Measurements from ENCODE around the gene SMIM10L2A.
"Not testable (repeated sequence)": the region's sequence is repeated elsewhere in the genome, so short reads cannot be mapped to it uniquely, and the experiment has no call there.

SMIM10L2A gene

DNA sequence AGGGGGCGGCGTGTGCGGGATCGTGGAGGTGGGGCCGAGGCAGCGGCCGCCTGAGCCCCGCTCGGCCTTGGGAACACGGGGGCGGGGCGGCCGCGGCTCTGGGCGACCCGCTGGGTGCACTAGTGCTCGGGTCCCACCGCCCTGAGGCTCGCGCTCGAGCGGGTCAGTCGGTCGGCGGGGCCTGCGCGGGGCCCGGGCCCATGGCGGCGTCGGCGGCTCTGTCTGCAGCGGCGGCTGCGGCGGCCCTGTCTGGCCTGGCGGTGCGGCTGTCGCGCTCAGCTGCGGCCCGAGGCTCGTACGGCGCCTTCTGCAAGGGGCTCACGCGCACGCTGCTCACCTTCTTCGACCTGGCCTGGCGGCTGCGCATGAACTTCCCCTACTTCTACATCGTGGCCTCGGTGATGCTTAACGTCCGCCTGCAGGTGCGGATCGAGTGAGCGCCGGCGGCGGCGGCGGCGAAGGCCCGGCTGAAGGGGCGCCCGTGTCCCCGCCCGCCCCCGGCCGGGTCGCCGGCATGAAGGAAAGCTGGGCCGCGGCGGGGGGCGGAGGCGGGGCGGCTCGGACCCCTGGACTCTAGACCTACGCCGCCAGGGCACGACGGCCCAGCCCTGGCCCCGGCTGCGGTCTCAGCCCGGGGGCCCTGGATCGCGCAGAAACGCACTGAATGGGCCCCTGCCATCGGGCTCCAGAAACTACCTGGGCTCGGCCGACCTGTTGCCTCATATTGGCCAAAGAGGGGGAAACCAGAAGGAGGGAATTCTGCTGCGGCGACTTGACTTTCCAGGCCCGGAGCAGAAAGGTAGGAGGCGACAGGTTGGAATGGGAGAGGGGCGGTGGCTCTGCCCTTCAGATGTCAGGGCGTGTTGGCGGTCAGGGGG is at the start of gene SMIM10L2A:
Gene SMIM10L2A, plus strand, starts transcription at position 13 of the 878 bp plus-strand sequence. Its CDS starts 188 bp downstream, at position 201.
- no peak for DNase-seq

DNA sequence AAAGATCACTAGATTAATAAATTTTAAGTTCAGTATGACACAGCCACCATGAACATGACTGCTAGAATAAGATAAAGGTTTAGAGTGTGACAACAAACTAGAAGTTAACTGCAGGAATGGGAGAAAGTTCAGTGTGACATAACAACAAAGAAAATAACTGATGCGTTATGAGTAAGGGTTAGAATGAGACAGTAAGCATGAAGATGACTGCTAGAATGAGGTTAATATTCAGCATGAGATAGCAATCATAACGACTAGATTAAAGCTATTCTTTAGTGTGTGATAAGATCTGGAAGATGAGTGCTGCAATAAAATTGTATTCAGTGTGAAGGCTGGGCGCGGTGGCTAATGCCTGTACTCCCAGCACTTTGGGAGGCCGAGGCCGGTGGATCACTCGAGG is 48.4 kb upstream of the SMIM10L2A start:
- no peak for DNase-seq

DNA sequence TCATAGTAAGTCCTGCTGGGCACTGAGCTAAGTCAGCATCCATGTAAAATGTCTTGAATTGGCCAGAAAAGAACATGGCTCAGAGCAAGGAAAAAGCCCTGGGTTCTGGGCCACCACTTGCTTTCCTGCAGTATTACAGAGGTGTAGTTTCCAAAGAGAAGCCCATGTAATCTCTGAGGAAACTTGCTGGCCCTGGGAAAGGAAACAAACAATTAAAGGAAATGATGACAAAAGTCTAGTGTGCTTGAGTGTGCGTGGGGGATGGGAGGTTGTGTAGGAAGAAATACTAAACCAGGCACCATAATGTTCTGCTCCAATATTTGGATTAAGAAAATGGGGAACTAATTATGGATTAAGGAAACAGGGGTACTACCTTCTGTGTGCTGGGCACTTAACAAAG is 39.5 kb upstream of the SMIM10L2A start:
- DNase-seq: no peak

DNA sequence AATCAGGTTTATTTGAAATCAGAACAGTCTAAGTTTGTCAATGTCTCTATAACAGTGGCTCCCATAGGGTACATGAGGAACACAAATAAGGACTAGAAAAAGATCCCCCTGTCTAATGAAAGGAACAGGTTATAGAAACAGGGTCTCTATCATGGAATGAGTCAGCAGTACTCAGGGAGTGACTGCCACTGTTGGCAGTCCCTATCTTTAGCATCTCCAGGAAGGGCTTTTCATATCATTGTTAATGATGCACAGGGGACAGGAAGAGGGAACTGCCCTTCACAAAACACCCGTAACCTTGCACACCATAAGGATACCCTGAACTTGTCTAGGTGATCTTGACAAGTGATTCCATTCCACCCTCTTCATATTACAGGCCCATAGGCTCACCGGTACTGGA is 38.5 kb upstream of the SMIM10L2A start:
- no peak for DNase-seq

DNA sequence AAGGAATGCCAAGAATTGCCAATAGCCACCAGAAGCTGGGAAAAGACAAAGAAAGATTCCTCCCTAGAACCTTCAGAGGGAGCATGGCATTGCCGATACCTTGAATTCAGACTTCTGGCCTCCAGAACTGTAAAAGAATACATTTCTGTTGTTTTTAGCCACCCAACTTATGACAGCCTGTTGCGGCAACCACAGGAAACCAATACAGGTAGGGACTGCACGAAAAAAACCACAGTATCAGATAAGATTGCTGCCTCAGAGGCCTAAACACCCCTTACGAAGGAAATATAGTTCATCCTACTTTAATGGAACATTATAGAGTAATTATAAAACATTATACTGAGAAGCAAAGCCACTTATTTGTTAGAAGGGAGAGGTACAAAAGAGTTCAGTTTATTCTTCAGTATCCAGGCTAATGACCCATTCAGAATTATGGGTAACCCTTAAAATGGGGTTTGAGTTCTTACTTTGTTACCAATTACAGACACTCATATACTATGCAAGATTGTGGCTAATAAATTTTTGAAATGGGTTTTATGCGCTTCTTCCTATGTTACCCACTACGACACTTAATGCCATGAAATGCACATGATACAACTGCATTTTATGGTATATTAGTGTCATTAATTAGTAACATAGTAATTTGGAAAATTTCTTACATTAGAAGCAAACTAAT is 37.4 kb upstream of the SMIM10L2A start:
- DNase-seq: no peak

DNA sequence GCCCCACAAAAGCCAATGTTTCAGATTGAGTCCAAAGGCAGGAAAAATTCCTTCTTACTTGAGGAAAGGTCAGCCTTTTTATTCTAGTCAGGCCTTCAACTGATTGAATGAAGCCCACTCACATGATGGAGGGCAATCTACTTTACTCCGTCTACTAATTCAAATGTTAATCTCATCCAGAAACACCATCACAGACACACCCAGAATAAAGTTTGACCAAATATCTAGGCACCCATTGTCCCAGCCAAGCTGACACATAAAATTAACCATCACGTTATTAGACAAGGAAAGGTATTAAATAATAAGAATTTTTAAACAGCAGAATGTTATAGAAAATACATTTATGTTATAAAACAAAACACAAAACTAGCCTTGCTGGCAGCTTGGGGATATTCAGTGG is 32.9 kb upstream of the SMIM10L2A start:
- no peak for DNase-seq

DNA sequence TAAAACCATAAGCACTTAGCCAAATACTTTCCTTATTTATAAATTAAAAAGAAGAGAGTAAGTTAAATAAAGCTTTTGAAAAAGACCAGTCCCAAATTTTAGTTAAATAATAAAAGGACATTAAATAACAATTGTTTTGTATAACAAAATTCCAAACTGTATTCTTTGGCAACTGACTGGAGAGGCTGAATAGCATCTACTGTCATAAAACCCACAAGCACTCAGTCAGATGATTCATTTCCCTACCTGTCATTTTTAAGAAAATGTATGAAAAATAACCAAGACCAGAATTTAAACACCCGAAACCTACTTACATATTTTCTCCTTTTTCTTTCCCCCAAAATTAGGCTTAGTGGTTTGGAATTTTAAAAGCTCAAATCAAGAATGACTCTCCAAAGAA is 32.5 kb upstream of the SMIM10L2A start:
- no peak for DNase-seq

DNA sequence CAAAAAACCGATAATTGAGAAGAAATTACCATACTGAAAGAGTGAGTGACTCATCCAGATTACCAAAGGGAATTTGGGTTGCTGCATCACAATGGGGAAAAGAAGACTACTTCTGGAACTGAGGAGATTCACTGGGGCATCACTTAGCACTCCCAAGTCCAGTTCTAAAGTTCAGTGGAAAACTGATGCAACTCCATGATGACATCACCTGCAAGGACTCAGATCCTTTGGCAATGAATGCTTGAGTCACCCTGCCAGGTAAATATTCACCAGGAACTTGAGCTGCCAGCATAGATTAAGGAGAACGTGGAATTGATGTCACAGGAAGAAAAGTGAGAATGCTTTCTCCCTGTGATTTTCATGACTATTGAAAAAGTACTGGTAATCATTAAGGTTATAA is 32.0 kb upstream of the SMIM10L2A start:
- no peak for DNase-seq

DNA sequence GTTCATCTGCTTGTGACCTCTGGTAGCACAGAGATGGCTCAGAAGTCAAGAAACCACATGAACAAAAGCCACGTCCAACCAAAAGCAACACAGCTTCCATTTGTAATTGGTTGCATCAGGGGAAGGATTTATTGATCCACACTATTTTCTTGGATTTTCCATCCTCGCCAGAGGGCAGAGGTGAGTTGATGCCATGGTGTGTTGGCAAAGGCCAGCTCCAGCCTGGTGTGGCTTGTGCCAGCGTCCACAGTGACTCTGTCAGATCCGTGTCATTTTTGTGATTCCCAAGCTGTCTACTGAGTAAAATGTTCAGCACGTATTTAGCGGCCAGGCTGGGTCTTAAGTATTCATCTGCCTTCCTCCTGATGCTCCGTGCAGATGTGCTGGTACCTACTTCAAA is 30.0 kb upstream of the SMIM10L2A start:
- DNase-seq: no peak

DNA sequence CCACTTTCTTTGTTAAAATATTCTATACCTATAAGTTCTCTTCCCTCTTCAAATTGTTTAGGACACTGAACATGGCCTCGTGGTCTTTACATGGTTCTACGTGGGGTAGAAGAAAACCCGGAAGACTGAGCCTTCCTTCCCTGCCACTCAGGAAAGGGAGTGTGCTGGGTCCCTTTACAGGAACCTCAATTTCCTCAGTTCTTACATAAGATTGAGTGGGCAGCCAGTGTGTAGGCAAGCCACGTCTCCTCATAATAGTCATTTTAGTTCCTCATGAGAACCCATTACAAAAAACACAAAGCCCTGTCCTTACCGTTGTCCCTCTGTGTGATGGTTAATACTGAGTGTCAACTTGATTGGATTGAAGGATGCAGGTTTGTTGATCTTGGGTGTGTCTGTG is 28.7 kb upstream of the SMIM10L2A start:
- DNase-seq: no peak

DNA sequence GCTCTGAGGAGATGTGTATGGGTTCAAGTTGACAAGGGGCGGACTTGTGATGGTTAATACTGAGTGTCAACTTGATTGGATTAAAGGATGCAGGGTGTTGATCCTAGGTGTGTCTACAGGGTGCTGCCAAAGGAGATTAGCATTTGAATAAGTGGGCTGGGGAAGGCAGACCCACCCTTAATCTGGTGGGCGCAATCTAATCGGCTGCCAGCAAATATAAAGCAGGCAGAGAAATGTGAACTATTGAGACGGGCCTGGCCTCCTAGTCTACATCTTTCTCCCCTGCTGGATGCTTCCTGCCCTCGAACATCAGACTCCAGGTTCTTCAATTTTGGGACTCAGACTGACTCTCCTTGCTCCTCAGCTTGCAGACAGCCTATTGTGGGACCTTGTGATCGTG is 26.7 kb upstream of the SMIM10L2A start:
- DNase-seq: no peak

DNA sequence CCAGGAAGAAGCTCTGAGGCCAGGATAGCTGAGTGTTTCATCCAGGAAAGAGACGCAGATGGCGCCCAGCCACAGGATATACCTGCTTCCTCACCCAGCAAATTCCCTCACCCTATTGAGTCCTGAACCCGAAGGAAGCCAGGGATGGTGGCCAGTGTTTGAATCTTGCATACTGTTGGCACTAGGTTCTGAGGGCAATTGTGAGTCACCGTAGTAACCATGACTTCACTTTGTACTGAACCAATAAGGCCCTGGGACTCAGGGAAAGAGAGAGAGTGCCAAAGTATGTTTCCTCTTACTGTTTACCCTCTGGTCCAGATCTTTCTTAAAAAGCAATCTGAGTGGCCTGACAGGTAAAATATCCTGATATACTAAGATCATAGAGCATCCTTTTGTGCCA is 25.6 kb upstream of the SMIM10L2A start:
- DNase-seq: no peak

DNA sequence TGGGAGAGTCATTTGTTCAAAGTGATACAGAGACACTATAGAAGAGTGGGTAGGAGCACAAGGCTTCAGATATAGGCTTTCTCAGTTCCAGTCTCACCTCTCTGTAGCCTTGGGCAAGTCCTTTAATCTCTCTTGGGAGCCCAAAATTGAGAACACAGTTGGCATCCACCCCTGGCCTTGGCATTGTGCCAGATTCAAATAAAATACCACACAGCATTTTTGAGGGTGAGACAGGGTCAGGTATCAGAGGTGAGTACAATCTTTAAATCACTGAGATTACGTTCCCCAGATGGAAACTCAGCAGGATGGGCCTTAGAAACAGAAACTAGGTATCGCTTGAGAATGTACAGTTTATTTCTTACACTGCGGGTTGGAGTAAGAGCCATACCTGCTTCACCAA is 25.2 kb upstream of the SMIM10L2A start:
- peak; percentile 5 for DNase-seq

DNA sequence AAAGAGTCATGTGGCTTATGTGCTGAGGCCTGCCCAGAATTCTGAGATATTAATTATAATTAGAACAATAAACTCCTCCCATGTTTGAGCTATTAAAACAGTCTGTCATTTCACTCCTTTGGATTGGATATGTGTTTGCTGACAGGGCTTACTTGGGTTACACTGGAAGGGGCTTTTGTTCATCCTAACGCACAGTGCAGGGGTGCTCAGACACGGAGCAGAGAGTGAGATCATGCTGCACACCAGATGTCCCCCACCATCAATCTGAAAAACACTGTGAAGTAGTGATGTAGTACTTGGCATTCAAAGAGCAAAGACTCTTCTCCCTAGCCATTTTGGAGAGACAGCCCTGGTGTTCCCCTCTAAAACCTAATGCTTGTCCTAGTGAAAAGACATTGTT is 24.1 kb upstream of the SMIM10L2A start:
- DNase-seq: no peak

DNA sequence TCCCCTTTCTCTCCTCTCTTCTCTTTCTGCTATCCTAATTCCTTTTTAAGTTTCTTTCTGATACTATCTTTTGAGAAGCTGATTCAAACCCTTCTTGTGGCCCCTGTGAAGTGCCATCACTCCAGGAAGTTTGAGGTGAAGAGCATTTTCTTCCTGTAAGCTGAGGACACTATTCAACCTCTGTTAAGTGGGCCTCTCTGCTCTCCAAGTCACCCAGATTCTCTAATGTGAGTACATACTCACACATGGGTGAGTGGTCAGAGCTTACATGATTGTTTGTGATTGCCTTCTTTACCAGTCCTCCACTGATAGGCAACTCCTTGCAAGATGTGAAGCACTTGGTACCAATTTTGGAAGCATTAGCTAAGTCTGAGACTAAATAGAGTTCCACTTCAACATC is 18.4 kb upstream of the SMIM10L2A start:
- DNase-seq: no peak

DNA sequence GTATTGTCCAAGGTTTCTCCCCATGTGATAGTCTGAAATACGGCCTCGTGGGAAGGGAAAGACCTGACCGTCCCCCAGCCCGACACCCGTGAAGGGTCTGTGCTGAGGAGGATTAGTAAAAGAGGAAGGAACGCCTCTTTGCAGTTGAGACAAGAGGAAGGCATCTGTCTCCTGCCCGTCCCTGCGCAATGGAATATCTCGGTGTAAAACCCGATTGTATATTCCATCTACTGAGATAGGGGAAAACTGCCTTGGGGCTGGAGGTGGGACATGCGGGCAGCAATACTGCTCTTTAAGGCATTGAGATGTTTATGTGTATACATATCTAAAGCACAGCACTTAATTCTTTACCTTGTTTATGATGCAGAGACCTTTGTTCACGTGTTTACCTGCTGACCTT is 15.3 kb upstream of the SMIM10L2A start:
- not testable (repeated sequence) for DNase-seq

DNA sequence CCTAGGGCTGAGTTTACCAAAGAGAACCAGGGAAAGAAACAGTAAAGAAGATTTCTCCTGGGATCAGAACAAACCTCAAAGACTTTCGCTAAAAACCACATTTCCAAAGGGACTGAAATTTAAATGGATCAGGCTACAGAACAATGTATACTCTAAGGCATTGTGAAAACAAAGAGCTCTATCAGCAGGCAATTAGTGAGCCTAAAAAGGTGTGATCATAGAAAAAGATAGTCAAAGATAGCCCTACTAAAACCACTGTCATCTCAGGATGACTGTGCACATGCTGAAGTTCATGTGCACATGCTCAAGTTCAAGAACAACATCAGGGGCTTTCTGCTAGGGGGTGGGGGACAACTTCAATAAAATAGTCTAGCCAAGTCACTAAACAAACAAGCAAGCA is 12.9 kb upstream of the SMIM10L2A start:
- DNase-seq: no peak

DNA sequence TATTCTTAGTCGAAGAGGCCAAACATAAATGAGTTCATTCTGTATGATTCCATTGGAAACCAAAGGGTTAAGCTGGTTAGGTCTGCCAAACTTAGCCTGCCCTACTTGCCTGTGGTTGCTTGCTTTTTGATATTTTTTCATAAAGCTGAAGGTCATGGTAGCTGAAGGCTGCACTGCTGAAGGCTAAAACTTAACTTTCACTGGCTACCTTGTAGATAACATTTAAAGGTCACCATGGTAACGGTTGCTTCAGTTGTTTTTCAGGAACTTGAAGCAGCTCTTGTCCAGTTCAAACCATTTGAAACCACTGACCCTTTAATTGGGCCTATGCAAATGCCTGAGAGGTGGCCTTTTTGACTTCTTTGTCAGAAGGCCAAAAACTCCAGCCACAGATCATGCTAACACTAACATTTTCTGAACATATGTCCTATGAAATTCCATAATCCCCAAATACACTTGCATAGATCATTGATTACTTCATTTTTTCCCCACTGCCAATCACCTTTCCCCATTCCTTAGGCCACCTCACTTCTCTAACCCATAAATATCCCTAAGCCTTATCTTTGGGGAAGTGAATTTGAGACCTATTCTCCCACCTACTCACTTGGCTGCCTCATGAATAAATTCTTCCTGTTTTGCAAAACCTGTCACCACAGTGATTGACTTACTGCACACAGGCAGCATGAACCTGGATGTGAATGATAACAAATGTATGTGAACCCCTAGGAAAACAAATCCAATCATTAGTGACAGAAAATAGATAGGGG is 10.7 kb upstream of the SMIM10L2A start:
- no peak for DNase-seq

DNA sequence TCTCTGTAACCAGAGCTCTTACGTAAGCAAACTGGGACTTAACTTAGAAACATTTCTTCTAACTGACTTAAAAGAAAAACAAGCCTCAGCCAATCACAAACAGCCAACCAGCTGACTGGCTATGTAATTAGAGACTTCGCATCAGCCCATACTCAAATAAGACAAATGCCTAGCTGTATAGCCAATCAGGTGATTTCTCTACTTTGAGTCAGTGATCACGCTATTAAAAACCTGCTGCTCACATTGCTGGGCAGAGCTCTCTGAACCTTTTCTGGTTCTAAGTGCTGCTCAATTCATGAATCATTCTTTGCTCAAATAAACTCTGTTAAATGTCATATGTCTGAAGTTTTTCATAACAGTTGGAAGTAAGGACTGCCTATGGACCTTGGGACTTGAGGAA is 9.9 kb upstream of the SMIM10L2A start:
- DNase-seq: no peak

DNA sequence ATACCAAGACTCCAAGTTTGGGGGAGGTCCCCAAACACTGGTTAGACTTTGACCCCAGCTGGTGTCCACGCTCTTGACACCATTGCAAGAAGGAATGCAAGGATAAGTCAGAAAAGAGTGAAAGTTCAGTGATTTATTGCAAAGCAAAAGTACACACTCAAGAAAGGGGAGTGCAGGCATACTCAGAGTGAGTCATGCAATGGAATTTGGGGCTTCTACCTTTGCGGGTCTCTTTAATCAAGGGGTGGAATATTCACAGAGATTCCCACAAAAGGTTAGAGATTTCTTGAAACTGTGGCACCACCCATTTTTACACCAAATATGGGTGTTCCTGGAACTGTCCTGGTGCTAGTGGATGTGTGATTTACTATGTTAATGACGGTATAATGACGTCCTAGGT is 5.2 kb upstream of the SMIM10L2A start:
- no peak for DNase-seq

DNA sequence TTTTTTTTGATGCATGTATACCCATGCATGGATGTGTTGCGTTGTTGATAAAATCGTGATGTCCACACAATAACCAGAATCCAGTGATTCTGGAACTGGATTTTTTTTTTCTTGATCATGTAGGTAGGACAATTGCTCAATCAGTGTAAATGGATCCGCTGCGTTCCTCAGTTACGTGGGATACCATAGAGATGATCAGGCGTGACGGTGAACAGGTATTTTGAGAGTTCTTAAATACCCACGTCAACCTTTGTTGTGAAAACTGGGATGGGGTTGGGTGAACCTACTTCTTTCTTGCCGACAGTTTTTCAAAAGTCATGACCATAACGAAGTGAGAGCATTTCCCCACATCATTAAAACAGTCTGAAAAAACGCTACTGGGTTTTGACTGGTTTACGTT is 913 bp upstream of the SMIM10L2A start:
- no peak for DNase-seq

DNA sequence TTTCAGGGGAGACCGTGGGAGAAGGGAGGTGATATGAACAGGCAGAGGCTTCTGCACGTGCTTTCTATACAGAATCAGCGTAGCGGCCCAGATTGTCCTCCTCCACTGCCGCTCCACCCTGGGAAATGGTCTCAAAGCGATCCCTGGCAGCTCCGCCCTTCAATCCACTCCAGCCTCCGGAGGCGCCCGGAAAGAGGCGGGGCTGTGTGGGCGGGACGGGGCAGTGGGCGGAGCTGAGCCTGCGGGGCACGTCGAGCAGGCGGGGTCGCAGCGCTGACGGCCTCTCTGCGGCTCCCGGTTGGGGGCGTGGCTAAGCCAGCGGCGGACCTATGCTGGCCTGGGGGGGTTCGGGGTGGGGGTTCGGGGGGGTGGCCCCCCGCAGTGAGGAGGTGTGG is 210 bp upstream of the SMIM10L2A start:
- peak; percentile 69 for DNase-seq

DNA sequence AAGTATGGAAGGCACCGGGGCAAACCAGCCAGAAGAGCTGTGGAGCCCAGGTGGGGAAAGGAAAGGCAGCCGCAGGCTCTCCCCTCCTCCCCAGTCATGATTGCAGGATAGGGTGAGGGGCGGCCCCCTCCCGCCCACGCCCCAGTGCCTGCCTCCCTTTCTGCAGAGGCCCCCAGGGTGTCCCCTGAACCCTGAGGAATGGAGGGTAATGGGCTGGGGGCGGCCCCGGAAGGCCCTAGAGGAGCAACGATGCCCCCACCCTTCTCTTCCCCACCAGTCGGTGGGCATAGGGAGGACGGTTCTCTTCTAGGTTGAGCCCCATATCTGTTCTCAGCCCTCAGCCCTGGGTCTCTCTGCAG is 1.0 kb downstream of the SMIM10L2A start:
- DNase-seq: not testable (repeated sequence)
